ENCODE results near the gene THRB. TPM values are rescaled to one million over a fixed set of nuclear protein-coding genes. Genes with fewer than 3 reads are reported as not detected.

Gene THRB
- total RNA-seq: 7.5 and 14.2 TPM in 2 replicates

DNA sequence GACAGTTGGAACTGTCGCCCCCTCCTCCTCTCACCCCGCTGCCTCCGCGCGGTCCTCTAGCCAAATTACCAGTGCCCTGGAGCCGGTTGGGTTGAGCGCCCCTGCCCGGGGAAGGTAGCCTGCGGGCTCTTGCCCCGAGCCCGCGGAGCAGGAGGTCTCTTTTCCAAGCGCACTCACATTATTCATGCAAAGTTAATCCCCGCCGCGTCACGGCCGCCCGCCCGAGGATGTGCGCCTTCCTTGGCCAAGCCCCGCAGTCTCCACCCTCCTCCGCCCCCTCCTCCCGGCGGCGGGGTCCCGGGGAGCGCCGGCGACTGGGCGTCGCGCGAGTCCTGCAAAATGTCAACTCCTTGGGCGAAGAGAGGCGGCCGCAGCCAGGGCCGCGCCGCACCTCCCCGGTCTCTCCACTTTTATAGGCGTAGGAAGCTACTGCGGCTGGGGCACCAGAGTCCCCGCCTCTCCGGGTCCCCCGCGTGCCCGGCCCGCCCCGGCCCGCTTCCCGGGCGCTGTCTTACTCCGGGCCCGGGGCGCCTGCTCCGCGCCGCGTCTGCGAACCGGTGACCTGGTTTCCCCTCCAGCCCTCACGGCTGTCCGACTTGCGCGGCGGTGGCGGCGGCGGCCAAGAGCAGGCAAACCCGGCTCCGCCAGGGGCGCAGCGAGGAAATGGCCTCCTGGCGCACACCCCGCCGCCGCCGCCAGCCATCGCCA is at the start of gene THRB:
THRB (minus strand) TSS at position 233 of the 708 bp plus-strand sequence.

All from nasal cavity respiratory epithelium epithelial cell of viscerocranial mucosa (primary cell).